Activated CD4-positive, alpha-beta T cell treated with anti-CD3 and anti-CD28 coated beads, Interleukin-2, Interleukin-6, amounts not matched to agents 100 ng/mL and 50 ng/mL, durations not matched to agents 16 hours and 8 hours (primary cell): ENCODE results near the gene SP5.
A peak's percentile ranks its signal among the peaks of the same experiment; 100 is the strongest.
"Not testable (repeated sequence)": the region's sequence is repeated elsewhere in the genome, so short reads cannot be mapped to it uniquely, and the experiment has no call there.

Source experiments
- DNase-seq: peaks from one replicate; pipeline ENCODE4 v3.0.0-alpha.2; 2020

SP5 gene

GRCh38 chr2:170715062-170715931 lies at the start of gene SP5:
Gene SP5, plus strand, starts transcription at chr2:170715337. Its CDS starts 176 bp downstream, at chr2:170715513.
- peak; percentile 28 for DNase-seq

- no peak for DNase-seq
Observed at GRCh38 chr2:170665743-170666142, 49.4 kb upstream of the SP5 start.

- no peak for DNase-seq
Observed at GRCh38 chr2:170669909-170670308, 45.2 kb upstream of the SP5 start.

- DNase-seq: no peak
Observed at GRCh38 chr2:170670651-170671050, 44.5 kb upstream of the SP5 start.

GRCh38 chr2:170671079-170671478 lies 44.1 kb upstream of the SP5 start:
- no peak for DNase-seq

- not testable (repeated sequence) for DNase-seq
Observed at GRCh38 chr2:170674282-170674681, 40.9 kb upstream of the SP5 start.

- no peak for DNase-seq
Observed at GRCh38 chr2:170675701-170676100, 39.4 kb upstream of the SP5 start.

- DNase-seq: no peak
Observed at GRCh38 chr2:170679607-170680079, 35.5 kb upstream of the SP5 start.

GRCh38 chr2:170680172-170680941 lies 34.8 kb upstream of the SP5 start:
- DNase-seq: no peak

GRCh38 chr2:170681311-170681710 lies 33.8 kb upstream of the SP5 start:
- no peak for DNase-seq

GRCh38 chr2:170685591-170685990 lies 29.5 kb upstream of the SP5 start:
- no peak for DNase-seq

GRCh38 chr2:170689481-170689880 lies 25.7 kb upstream of the SP5 start:
- DNase-seq: no peak

- DNase-seq: no peak
Observed at GRCh38 chr2:170690640-170691039, 24.5 kb upstream of the SP5 start.

GRCh38 chr2:170694316-170694715 lies 20.8 kb upstream of the SP5 start:
- DNase-seq: no peak

GRCh38 chr2:170695521-170696410 lies 19.4 kb upstream of the SP5 start:
- DNase-seq: no peak

GRCh38 chr2:170696948-170697347 lies 18.2 kb upstream of the SP5 start:
- no peak for DNase-seq

GRCh38 chr2:170701011-170701410 lies 14.1 kb upstream of the SP5 start:
- no peak for DNase-seq

GRCh38 chr2:170703776-170704476 lies 11.2 kb upstream of the SP5 start:
- DNase-seq: no peak

- no peak for DNase-seq
Observed at GRCh38 chr2:170707821-170708795, 7.0 kb upstream of the SP5 start.

GRCh38 chr2:170710609-170710979 lies 4.5 kb upstream of the SP5 start:
- no peak for DNase-seq

GRCh38 chr2:170711196-170711773 lies 3.9 kb upstream of the SP5 start:
- no peak for DNase-seq
